PFSK-1 (cell line): Measurements from ENCODE around the gene CSNK1G1.

Experiments
- FOXP2 ChIP-seq: optimal IDR thresholded peaks from 2 replicates; pipeline ENCODE3; 2011; ENCODE audit warnings: borderline replicate concordance, control low read depth, inconsistent platforms; ENCODE audit not compliant: insufficient read depth; ENCODE audit errors: extremely low read length, extremely low read depth
- POLR2AphosphoS5 ChIP-seq: IDR thresholded peaks from 2 replicates; pipeline ENCODE4 v1.6.1; 2012; ENCODE audit warnings: low read depth, mild to moderate bottlenecking, control low read depth, low read length, moderate library complexity
- SIN3A ChIP-seq: IDR thresholded peaks from 2 replicates; pipeline ENCODE4 v1.6.1; 2012; ENCODE audit warnings: mild to moderate bottlenecking, low read length, moderate library complexity, borderline replicate concordance; ENCODE audit not compliant: insufficient read depth
- TAF1 ChIP-seq: IDR thresholded peaks from 2 replicates; pipeline ENCODE4 v1.6.1; 2012; ENCODE audit warnings: low read length, control low read depth, borderline replicate concordance; ENCODE audit not compliant: insufficient read depth
- TF ChIP-seq, protein P1 (sequence below), 2 experiments: IDR thresholded peaks; 2 replicates each; pipeline versions ENCODE4 v1.6.1 to v1.8.0; 2011 to 2012; ENCODE audit warnings: low read depth in 2 of 2, low read length in 2 of 2, control low read depth in 1 of 2, inconsistent platforms in 1 of 2, mild to moderate bottlenecking in 1 of 2, moderate library complexity in 1 of 2; ENCODE audit not compliant: insufficient read depth in 1 of 2

CSNK1G1 gene

DNA sequence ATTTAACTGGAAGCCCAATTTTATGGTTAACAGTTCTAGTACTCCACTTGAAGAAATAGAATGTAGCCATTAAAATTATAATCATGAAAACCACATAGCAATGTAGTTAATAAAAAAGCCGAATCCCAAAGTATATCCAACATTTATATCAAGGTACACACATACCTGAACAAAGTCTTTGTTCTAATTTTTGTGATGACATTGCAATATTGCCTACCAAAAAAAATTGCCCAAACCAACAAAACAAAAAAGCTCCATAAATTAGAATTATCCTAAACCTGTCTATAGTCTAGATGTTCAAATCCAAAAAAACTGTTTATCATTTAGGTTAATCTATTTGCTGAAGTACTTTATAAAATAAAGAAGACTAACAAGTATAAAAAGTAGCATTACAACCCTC lies 70.8 kb downstream of the CSNK1G1 start:
- TF ChIP-seq FOXP2 (no peak), TAF1 (no peak), POLR2AphosphoS5 (no peak)

- TF ChIP-seq, protein P1, sequence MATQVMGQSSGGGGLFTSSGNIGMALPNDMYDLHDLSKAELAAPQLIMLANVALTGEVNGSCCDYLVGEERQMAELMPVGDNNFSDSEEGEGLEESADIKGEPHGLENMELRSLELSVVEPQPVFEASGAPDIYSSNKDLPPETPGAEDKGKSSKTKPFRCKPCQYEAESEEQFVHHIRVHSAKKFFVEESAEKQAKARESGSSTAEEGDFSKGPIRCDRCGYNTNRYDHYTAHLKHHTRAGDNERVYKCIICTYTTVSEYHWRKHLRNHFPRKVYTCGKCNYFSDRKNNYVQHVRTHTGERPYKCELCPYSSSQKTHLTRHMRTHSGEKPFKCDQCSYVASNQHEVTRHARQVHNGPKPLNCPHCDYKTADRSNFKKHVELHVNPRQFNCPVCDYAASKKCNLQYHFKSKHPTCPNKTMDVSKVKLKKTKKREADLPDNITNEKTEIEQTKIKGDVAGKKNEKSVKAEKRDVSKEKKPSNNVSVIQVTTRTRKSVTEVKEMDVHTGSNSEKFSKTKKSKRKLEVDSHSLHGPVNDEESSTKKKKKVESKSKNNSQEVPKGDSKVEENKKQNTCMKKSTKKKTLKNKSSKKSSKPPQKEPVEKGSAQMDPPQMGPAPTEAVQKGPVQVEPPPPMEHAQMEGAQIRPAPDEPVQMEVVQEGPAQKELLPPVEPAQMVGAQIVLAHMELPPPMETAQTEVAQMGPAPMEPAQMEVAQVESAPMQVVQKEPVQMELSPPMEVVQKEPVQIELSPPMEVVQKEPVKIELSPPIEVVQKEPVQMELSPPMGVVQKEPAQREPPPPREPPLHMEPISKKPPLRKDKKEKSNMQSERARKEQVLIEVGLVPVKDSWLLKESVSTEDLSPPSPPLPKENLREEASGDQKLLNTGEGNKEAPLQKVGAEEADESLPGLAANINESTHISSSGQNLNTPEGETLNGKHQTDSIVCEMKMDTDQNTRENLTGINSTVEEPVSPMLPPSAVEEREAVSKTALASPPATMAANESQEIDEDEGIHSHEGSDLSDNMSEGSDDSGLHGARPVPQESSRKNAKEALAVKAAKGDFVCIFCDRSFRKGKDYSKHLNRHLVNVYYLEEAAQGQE (IDR thresholded peaks at IDR 0.05; ENCODE audit: insufficient read depth in 1 of 2, low read depth in 2 of 2, low read length in 2 of 2) = no peak
- TF ChIP-seq FOXP2 = no peak
- no peak for TF ChIP-seq TAF1
- no peak for TF ChIP-seq POLR2AphosphoS5
- no peak for TF ChIP-seq SIN3A
Measured at GRCh38 chr15:64284042-64284441, 71.9 kb downstream of the CSNK1G1 start.

- TF ChIP-seq POLR2AphosphoS5 = no peak
- no peak for TF ChIP-seq TAF1
- TF ChIP-seq, protein P1 (IDR thresholded peaks at IDR 0.05; ENCODE audit: insufficient read depth in 1 of 2, low read depth in 2 of 2, low read length in 2 of 2) = no peak
- no peak for TF ChIP-seq SIN3A
- no peak for TF ChIP-seq FOXP2
Measured at GRCh38 chr15:64282701-64283100, 73.3 kb downstream of the CSNK1G1 start.

DNA sequence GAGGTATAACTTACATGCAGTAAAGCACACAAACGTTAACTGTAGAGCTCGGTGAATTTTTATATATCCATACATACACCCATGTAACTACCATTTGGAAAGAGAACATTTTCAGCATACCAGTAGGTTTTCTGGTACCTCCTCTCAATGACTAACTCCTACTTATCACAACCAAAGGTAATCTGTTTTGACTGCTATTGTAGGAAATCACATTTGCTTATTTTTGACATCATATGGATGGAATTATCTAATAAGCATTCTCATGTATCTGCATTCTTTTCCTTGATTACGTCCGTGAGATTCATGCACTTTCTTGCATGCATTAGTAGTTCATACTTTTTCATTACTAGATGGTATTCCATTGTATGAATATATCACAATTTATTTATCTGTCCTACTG lies 76.8 kb downstream of the CSNK1G1 start:
- TF ChIP-seq TAF1 (no peak), POLR2AphosphoS5 (no peak), FOXP2 (no peak), SIN3A (no peak)
- TF ChIP-seq, protein P1 (IDR thresholded peaks at IDR 0.05; ENCODE audit: insufficient read depth in 1 of 2, low read depth in 2 of 2, low read length in 2 of 2) = no peak

DNA sequence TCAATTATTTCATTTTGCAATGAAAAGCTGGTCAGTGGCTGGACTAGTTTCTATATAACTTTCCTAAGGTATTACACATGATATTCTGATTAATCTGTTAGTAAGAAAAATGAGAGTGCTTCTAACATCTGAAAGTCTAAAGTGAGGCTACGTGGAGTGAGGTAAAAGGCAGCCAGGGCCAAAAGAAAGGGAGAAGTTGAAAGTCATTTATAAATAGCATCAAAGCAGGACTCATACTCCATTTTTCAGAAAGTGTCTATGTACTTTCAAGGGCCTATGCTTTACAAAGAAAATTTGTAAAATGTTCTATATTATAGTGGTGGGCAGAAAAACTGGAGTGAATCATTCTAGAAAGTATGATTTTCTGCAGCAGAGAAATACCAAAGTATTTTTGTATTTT lies 80.0 kb downstream of the CSNK1G1 start:
- TF ChIP-seq FOXP2 (no peak), POLR2AphosphoS5 (no peak), TAF1 (no peak), SIN3A (no peak)
- TF ChIP-seq, protein P1 (IDR thresholded peaks at IDR 0.05; ENCODE audit: insufficient read depth in 1 of 2, low read depth in 2 of 2, low read length in 2 of 2) = no peak
